Natural killer cell (primary cell): ENCODE data around the gene SLC29A4. TPM values are rescaled to one million over a fixed set of nuclear protein-coding genes. Genes with fewer than 3 reads are reported as not detected.

Experiments used
- ATAC-seq, 3 donors: fragments of 150-1000 bp in 2 of 3; fragments of 200-7000 bp in 1 of 3; cut with Tn5 transposase; 1 replicate in 1 of 3; 2 replicates in 2 of 3; pipeline ENCODE4 v1.10.0; 2021; ENCODE audit warnings: mild to moderate bottlenecking in 2 of 3, moderate library complexity in 2 of 3
- DNase-seq, 2 donors: peaks; one replicate each; pipeline versions ENCODE4 v3.0.0 to v3.0.0-alpha.2; 2013 to 2021; ENCODE audit warnings: mixed read lengths in 1 of 2
- H3K27ac ChIP-seq: one replicate; pipeline ENCODE4 v1.5.1; 2013; ENCODE audit warnings: mild to moderate bottlenecking, low read length
- H3K27me3 ChIP-seq: one replicate; pipeline ENCODE4 v1.6.1; 2013; ENCODE audit warnings: low read length; ENCODE audit not compliant: control insufficient read depth, insufficient read depth
- H3K36me3 ChIP-seq: one replicate; pipeline ENCODE4 v1.6.1; 2013; ENCODE audit warnings: low read length; ENCODE audit not compliant: control insufficient read depth, insufficient read depth
- H3K4me1 ChIP-seq: one replicate; pipeline ENCODE4 v1.6.1; 2013; ENCODE audit warnings: low read length; ENCODE audit not compliant: control insufficient read depth, insufficient read depth
- H3K4me3 ChIP-seq: one replicate; pipeline ENCODE4 v1.5.1; 2013; ENCODE audit warnings: low read length
- H3K9me3 ChIP-seq: one replicate; pipeline ENCODE4 v1.6.1; 2013; ENCODE audit warnings: low read length; ENCODE audit not compliant: control insufficient read depth, insufficient read depth
- H3K27ac Mint-ChIP-seq, 2 donors: one replicate each; pipeline ENCODE4 v1.8.0; 2022; ENCODE audit warnings: mild to moderate bottlenecking in 2 of 2, mixed read lengths in 2 of 2, moderate library complexity in 1 of 2
- H3K27me3 Mint-ChIP-seq, 2 donors: one replicate each; pipeline ENCODE4 v1.8.0; 2022; ENCODE audit warnings: low read depth in 2 of 2, mixed read lengths in 2 of 2
- H3K36me3 Mint-ChIP-seq: one replicate; pipeline ENCODE4 v1.8.0; 2022; ENCODE audit warnings: mixed read lengths
- H3K4me1 Mint-ChIP-seq, 2 donors: one replicate each; pipeline ENCODE4 v1.8.0; 2022; ENCODE audit warnings: mixed read lengths in 2 of 2
- H3K4me3 Mint-ChIP-seq: one replicate; pipeline ENCODE4 v1.8.0; 2022; ENCODE audit warnings: mild to moderate bottlenecking, moderate library complexity, mixed read lengths
- H3K9me3 Mint-ChIP-seq, 2 donors: one replicate each; pipeline ENCODE4 v1.8.0; 2022; ENCODE audit warnings: mixed read lengths in 2 of 2
- WGBS: methylation state at CpG from one replicate; pipeline ENCODE4 v1.1.7; 2013; ENCODE audit warnings: missing lambda C conversion rate; ENCODE audit not compliant: insufficient coverage; 5-methylcytosine and 5-hydroxymethylcytosine counted together
- intact Hi-C: fragments of 100-400 bp; cut with micrococcal nuclease; formaldehyde crosslinking; loops from one replicate; pipeline ENCODE4 v1.14.2; 2022
- total RNA-seq, 4 donors: library from RNA; stranded (reverse); fragments of 120-200 nt in 1 of 4; gene quantifications; one replicate each; pipeline versions ENCODE4 v1.2.3 to v1.2.4, GENCODE V29; 2013 to 2022
- TF ChIP-seq, protein P1 (sequence below): fragments of 200-600 bp; IDR thresholded peaks from one replicate; pipeline ENCODE4 v1.8.0; 2022; ENCODE audit warnings: antibody characterized with exemption

SLC29A4 gene
- total RNA-seq, 3 donors from 2014 or later (not counting 1 experiment from before 2014, with no cell fraction given), result 0.16 to 0.95 (median 0.40) TPM

GRCh38 chr7:5344342-5344741 is 61.6 kb downstream of the SLC29A4 start:
- H3K27me3 ChIP-seq, result no peaks in the 10 kb centered on the region
- peaks cover 4% of the 10 kb centered on the region for H3K9me3 ChIP-seq
- no peak for DNase-seq
- H3K4me1 ChIP-seq, result no peaks in the 10 kb centered on the region
- no peak overlapping the region for H3K27ac ChIP-seq
- no peaks in the 10 kb centered on the region for H3K9me3 Mint-ChIP-seq
- peaks cover 0 to 5% of the 10 kb centered on the region in 2 donors for H3K4me1 Mint-ChIP-seq
- intact Hi-C loops, result no loop called here
- H3K27ac Mint-ChIP-seq, result peak overlapping the region in 1 of 2 donors; percentile 6
- TF ChIP-seq, protein P1, sequence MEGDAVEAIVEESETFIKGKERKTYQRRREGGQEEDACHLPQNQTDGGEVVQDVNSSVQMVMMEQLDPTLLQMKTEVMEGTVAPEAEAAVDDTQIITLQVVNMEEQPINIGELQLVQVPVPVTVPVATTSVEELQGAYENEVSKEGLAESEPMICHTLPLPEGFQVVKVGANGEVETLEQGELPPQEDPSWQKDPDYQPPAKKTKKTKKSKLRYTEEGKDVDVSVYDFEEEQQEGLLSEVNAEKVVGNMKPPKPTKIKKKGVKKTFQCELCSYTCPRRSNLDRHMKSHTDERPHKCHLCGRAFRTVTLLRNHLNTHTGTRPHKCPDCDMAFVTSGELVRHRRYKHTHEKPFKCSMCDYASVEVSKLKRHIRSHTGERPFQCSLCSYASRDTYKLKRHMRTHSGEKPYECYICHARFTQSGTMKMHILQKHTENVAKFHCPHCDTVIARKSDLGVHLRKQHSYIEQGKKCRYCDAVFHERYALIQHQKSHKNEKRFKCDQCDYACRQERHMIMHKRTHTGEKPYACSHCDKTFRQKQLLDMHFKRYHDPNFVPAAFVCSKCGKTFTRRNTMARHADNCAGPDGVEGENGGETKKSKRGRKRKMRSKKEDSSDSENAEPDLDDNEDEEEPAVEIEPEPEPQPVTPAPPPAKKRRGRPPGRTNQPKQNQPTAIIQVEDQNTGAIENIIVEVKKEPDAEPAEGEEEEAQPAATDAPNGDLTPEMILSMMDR, result no peak
- no peak for ATAC-seq
- H3K36me3 Mint-ChIP-seq, result peaks cover 16% of the 10 kb centered on the region
- no peak overlapping the region for H3K4me3 ChIP-seq
- 97% methylated on average over 4 of the region's 4 CpGs for WGBS
- peaks cover 55% of the 10 kb centered on the region for H3K36me3 ChIP-seq
- no peaks in the 10 kb centered on the region for H3K27me3 Mint-ChIP-seq
- no peak overlapping the region for H3K4me3 Mint-ChIP-seq

DNA sequence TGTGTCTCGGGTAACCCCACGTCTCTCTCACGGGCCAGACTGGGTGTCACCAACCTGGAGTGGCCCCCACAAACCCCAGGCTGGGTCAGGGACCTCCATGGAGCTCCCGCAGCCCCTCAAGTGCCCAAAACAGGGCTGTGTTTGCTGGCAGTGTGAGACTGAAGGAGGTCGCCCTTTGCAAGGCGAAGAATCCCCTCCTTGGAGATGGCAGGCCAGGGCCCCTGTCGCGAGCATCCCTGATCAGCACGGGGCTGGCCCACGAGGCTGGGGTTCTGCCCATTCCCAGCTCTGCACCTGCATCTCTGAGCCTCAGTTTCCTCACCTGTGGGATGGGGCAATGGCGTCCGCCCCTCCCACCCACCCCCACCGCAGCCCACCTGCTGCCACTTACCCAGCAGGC is 62.4 kb downstream of the SLC29A4 start:
- DNase-seq (no peak), ATAC-seq (no peak)
- Histone ChIP-seq H3K27me3 (no peaks in the 10 kb centered on the region), H3K36me3 (peaks cover 57% of the 10 kb centered on the region), H3K27ac (no peak overlapping the region), H3K4me3 (no peak overlapping the region), H3K9me3 (peaks cover 4% of the 10 kb centered on the region), H3K4me1 (no peaks in the 10 kb centered on the region)
- intact Hi-C loops, result no loop called here
- TF ChIP-seq, protein P1, result no peak
- H3K4me3 Mint-ChIP-seq, result no peak overlapping the region
- H3K4me1 Mint-ChIP-seq, result peaks cover 0 to 5% of the 10 kb centered on the region in 2 donors
- 97% methylated on average over 10 of the region's 13 CpGs for WGBS
- no peaks in the 10 kb centered on the region for H3K9me3 Mint-ChIP-seq
- no peaks in the 10 kb centered on the region for H3K27me3 Mint-ChIP-seq
- peaks cover 10% of the 10 kb centered on the region for H3K36me3 Mint-ChIP-seq
- no peak overlapping the region for H3K27ac Mint-ChIP-seq

- TF ChIP-seq, protein P1, result no peak
- intact Hi-C loops, result no loop called here
- ATAC-seq (no peak), DNase-seq (no peak)
- Histone ChIP-seq H3K9me3 (peaks cover 4% of the 10 kb centered on the region), H3K27ac (no peak overlapping the region), H3K4me3 (no peak overlapping the region), H3K36me3 (peaks cover 61% of the 10 kb centered on the region), H3K27me3 (no peaks in the 10 kb centered on the region), H3K4me1 (no peaks in the 10 kb centered on the region)
- peaks cover 2 to 6% of the 10 kb centered on the region in 2 donors for H3K4me1 Mint-ChIP-seq
- H3K27ac Mint-ChIP-seq, result no peak overlapping the region
- H3K4me3 Mint-ChIP-seq, result no peak overlapping the region
- H3K9me3 Mint-ChIP-seq, result no peaks in the 10 kb centered on the region
- no peaks in the 10 kb centered on the region for H3K27me3 Mint-ChIP-seq
- 98% methylated on average over 21 of the region's 21 CpGs for WGBS
- peaks cover 9% of the 10 kb centered on the region for H3K36me3 Mint-ChIP-seq
Measured at GRCh38 chr7:5345671-5346070, 62.9 kb downstream of the SLC29A4 start.
